Gastrocnemius medialis (tissue), 4 donors: Measurements from ENCODE around the gene GTPBP6.
"Not testable (repeated sequence)": the region's sequence is repeated elsewhere in the genome, so short reads cannot be mapped to it uniquely, and the experiment has no call there.

ENCODE experiments used
- CTCF ChIP-seq, 5 experiments: fragments of 450-650 bp in 3 of 5; fragments of 200-600 bp in 2 of 5; sonication (generic) in 2 of 5; IDR thresholded peaks in 4 of 5; conservative IDR thresholded peaks in 1 of 5; 1 replicate in 4 of 5; 2 replicates in 1 of 5; pipeline ENCODE4 v1.5.1; 2016 to 2019; ENCODE audit warnings: antibody characterized with exemption in 5 of 5, mild to moderate bottlenecking in 3 of 5, moderate library complexity in 3 of 5
- POLR2A ChIP-seq, 2 donors: fragments of 450-650 bp; IDR thresholded peaks; one replicate each; pipeline ENCODE4 v1.6.1; 2017; ENCODE audit warnings: antibody characterized with exemption in 2 of 2, mild to moderate bottlenecking in 2 of 2, moderate library complexity in 2 of 2

- not testable (repeated sequence) for TF ChIP-seq CTCF (IDR thresholded peaks at IDR 0.05 in 4 of 5, conservative IDR thresholded peaks at IDR 0.05 in 1 of 5); POLR2A (IDR thresholded peaks at IDR 0.05)
Observed at GRCh38 chrX:282000-282681, 36.5 kb downstream of the GTPBP6 start.
